ENCODE results near the gene HSD17B14. TPM values are rescaled to one million over a fixed set of nuclear protein-coding genes. Genes with fewer than 3 reads are reported as not detected.

The HSD17B14 gene
- polyA plus RNA-seq, 1 of the 3 experiments (the other 2 are of a cell fraction): 29.7 TPM

GRCh38 chr19:48837687-48838086, 1.4 kb upstream of the HSD17B14 start:
- peak overlapping the region; percentile 63 to 71 for H3K4me3 ChIP-seq (ENCODE audit: low read depth in 2 of 2, low read length in 1 of 2)

GRCh38 chr19:48837051-48837524, 797 bp upstream of the HSD17B14 start:
- Histone ChIP-seq H3K4me1 (ENCODE audit: control insufficient read depth in 1 of 2, insufficient read depth in 2 of 2, low read depth in 1 of 2, low read length in 1 of 2) (peaks cover 0 to 12% of the 10 kb centered on the region in 2 experiments; a peak in 1 of 4 replicates), H2AFZ (ENCODE audit: low read depth) (peak overlapping the region; percentile 96), H3K27me3 (ENCODE audit: insufficient read depth) (no peaks in the 10 kb centered on the region), H3K79me2 (ENCODE audit: insufficient read depth) (no peaks in the 10 kb centered on the region), H3K4me3 (ENCODE audit: low read depth in 2 of 2, low read length in 1 of 2) (peak overlapping the region; percentile 63 to 71), H3K36me3 (replicated peaks in 1 of 2; ENCODE audit: control insufficient read depth in 1 of 2, insufficient read depth in 2 of 2, low read length in 1 of 2) (no peaks in the 10 kb centered on the region), H3K4me2 (peak overlapping the region; percentile 90), H3F3A (replicated peaks; ENCODE audit: insufficient read depth) (peaks cover 21% of the 10 kb centered on the region), H3K9me3 (no peaks in the 10 kb centered on the region), H4K20me1 (ENCODE audit: insufficient read depth) (no peaks in the 10 kb centered on the region), H3K27ac (ENCODE audit: low read depth in 2 of 2, low read length in 1 of 2) (peak overlapping the region; percentile 83 to 89), H3K9me2 (no peaks in the 10 kb centered on the region), H3K9ac (peak overlapping the region; percentile 69)
- ChIA-PET CTCF (interaction anchor here (1.2 to 15.2 kb wide), 10 partner anchors 8 to 191 kb away, joined by 4 to 457 read pairs (median 9); partner anchors contain the start of genes CA11 and FGF21), POLR2A (interaction anchor here (0.6 to 1.5 kb wide), 3 partner anchors 40 to 134 kb away, joined by 3 to 5 read pairs (median 4); no protein-coding TSS in a partner anchor)
- no peak for TF ChIP-seq ZBTB33 (IDR thresholded peaks at IDR 0.05; ENCODE audit: borderline replicate concordance, low read depth)
- TF ChIP-seq MEF2A (IDR thresholded peaks at IDR 0.05; ENCODE audit: borderline replicate concordance, low read depth): no peak
- TF ChIP-seq CHD2 (IDR thresholded peaks at IDR 0.05; ENCODE audit: low read length, partially characterized antibody): no peak
- no peak for TF ChIP-seq FOXM1 (IDR thresholded peaks at IDR 0.05; ENCODE audit: low read depth)
- TF ChIP-seq RFX5 (IDR thresholded peaks at IDR 0.05; ENCODE audit: low read length): 0 out of 2 replicates have a peak, but pooled peaks have one; percentile 68
- TF ChIP-seq POLR2AphosphoS5 (IDR thresholded peaks at IDR 0.05; ENCODE audit: low read depth, low read length): peak; percentile 67; the same call in 1 of the 2 replicates
- peak; percentile 70 for TF ChIP-seq MAX (IDR thresholded peaks at IDR 0.05; ENCODE audit: low read depth)
- peak; percentile 86 for TF ChIP-seq MXI1 (IDR thresholded peaks at IDR 0.05; ENCODE audit: low read depth, low read length)
- 0% methylated on average over 2 of the region's 29 CpGs for WGBS (ENCODE audit: low lambda C conversion rate)
- peak; percentile 95 for DNase-seq

More at GRCh38 chr19:48837687-48838086, 1.4 kb upstream of the HSD17B14 start:
- no peaks in the 10 kb centered on the region for H3K36me3 ChIP-seq (replicated peaks in 1 of 2; ENCODE audit: control insufficient read depth in 1 of 2, insufficient read depth in 2 of 2, low read length in 1 of 2)
- no peak for TF ChIP-seq USF2 (IDR thresholded peaks at IDR 0.05; ENCODE audit: borderline replicate concordance, low read depth, low read length)
- TF ChIP-seq RAD21 (IDR thresholded peaks at IDR 0.05; ENCODE audit: low read length): no peak
- no peak for TF ChIP-seq CHD2 (IDR thresholded peaks at IDR 0.05; ENCODE audit: low read length, partially characterized antibody)
- TF ChIP-seq TCF12 (IDR thresholded peaks at IDR 0.05): no peak
- no peak for TF ChIP-seq GABPA (IDR thresholded peaks at IDR 0.05; ENCODE audit: low read depth)
- no peak for TF ChIP-seq GATA2 (CRISPR knock-in tag; IDR thresholded peaks at IDR 0.05)
- TF ChIP-seq NRF1 (IDR thresholded peaks at IDR 0.05; ENCODE audit: low read depth, low read length): no peak
- no peak for TF ChIP-seq PBX3 (IDR thresholded peaks at IDR 0.05)
- TF ChIP-seq POLR2AphosphoS5 (IDR thresholded peaks at IDR 0.05; ENCODE audit: low read depth, low read length): no peak
- TF ChIP-seq SMC3 (IDR thresholded peaks at IDR 0.05; ENCODE audit: low read depth, low read length): no peak
- POLR2A ChIA-PET: interaction anchor here (0.7 kb wide), 1 partner anchor 42 kb away, joined by 5 read pairs; no protein-coding TSS in a partner anchor
- H3K79me2 ChIP-seq (ENCODE audit: insufficient read depth): no peaks in the 10 kb centered on the region
- WGBS (ENCODE audit: low lambda C conversion rate): 77% methylated on average over 9 of the region's 9 CpGs
- no peaks in the 10 kb centered on the region for H3K27me3 ChIP-seq (ENCODE audit: insufficient read depth)
- H2AFZ ChIP-seq (ENCODE audit: low read depth): no peak overlapping the region
- no peak for DNase-seq
- CTCF ChIA-PET: interaction anchor here (1.2 to 15.2 kb wide), 8 partner anchors 28 to 192 kb away, joined by 3 to 457 read pairs (median 10); partner anchors contain the start of genes CA11 and FGF21
- H3K4me2 ChIP-seq: peak overlapping the region; percentile 90
- peak overlapping the region in 1 of 2 experiments; percentile 89; a peak in 3 of 4 replicates for H3K27ac ChIP-seq (ENCODE audit: low read depth in 2 of 2, low read length in 1 of 2)
- H3K4me1 ChIP-seq (ENCODE audit: control insufficient read depth in 1 of 2, insufficient read depth in 2 of 2, low read depth in 1 of 2, low read length in 1 of 2): peaks cover 0 to 12% of the 10 kb centered on the region in 2 experiments; a peak in 1 of 4 replicates
- H3K9me2 ChIP-seq: no peaks in the 10 kb centered on the region
- H3F3A ChIP-seq (replicated peaks; ENCODE audit: insufficient read depth): peaks cover 21% of the 10 kb centered on the region
- peak overlapping the region; percentile 69 for H3K9ac ChIP-seq
- H3K9me3 ChIP-seq: no peaks in the 10 kb centered on the region
- no peaks in the 10 kb centered on the region for H4K20me1 ChIP-seq (ENCODE audit: insufficient read depth)
